K562 (cell line): ENCODE measurements around the gene SCUBE2. TPM values are rescaled to one million over a fixed set of nuclear protein-coding genes. Genes with fewer than 3 reads are reported as not detected.
A peak's percentile ranks its signal among the peaks of the same experiment; 100 is the strongest.

ENCODE experiments used
- ATAC-seq: fragments of 200-7000 bp; cut with Tn5 transposase; 3 replicates; pipeline ENCODE4 v1.9.1; 2020; ENCODE audit warnings: moderate library complexity
- BruUV-seq: library from RNA; stranded (reverse); fragments of 400-500 nt; replicated peaks from 2 replicates; lab custom pipeline; 2021; lab: Mats Ljungman, UMichigan
- CTCF ChIA-PET: fragments of 300-600 bp; formaldehyde crosslinking; extraction: SDS; loops from one replicate; lab custom pipeline; 2021; ENCODE audit warnings: low intra/inter-chr PET ratio; lab: Yijun Ruan, JAX
- POLR2A ChIA-PET: fragments of 300-600, 350-650 bp; sonication (Branson Sonifier 250); formaldehyde crosslinking; extraction: SDS; loops from one replicate; lab custom pipeline; 2021; ENCODE audit warnings: antibody characterized with exemption, inconsistent platforms; lab: Yijun Ruan, JAX
- DNase-seq, 4 experiments: peaks; one replicate each; pipeline versions ENCODE4 v3.0.0 to v3.0.0-alpha.2; 2011 to 2018; ENCODE audit warnings: low spot score in 3 of 4, mixed read lengths in 3 of 4; ENCODE audit errors: extremely low read depth in 1 of 4
- FAIRE-seq: peaks from 2 replicates; lab custom pipeline; 2011; peaks lifted over from hg19 to GRCh38; lab: Jason Lieb, UNC
- H2AFZ ChIP-seq: 2 replicates; pipeline ENCODE4 v1.6.0; 2011; ENCODE audit warnings: low read depth, low read length, control low read depth, inconsistent platforms
- H3K27ac ChIP-seq: fragments of 200-600 bp; 3 replicates; pipeline ENCODE4 v1.8.0; 2011; ENCODE audit warnings: low read depth, mild to moderate bottlenecking, control low read depth, inconsistent platforms, low read length, moderate library complexity, mixed read lengths; ENCODE audit errors: extremely low read depth
- H3K27me3 ChIP-seq, 2 experiments: fragments of 300-600 bp in 1 of 2; 2 replicates in 1 of 2; 3 replicates in 1 of 2; pipeline versions ENCODE4 v1.6.0 to v1.8.0; 2011; ENCODE audit warnings: inconsistent platforms in 2 of 2, low read length in 2 of 2, mild to moderate bottlenecking in 1 of 2, mixed read lengths in 1 of 2, moderate library complexity in 1 of 2; ENCODE audit not compliant: control insufficient read depth in 2 of 2, insufficient read depth in 2 of 2
- H3K36me3 ChIP-seq: fragments of 300-600 bp; 3 replicates; pipeline ENCODE4 v1.8.0; 2011; ENCODE audit warnings: mild to moderate bottlenecking, low read length, inconsistent platforms; ENCODE audit not compliant: control insufficient read depth, insufficient read depth
- H3K4me1 ChIP-seq, 2 experiments: fragments of 200-600 bp in 1 of 2; replicated peaks in 1 of 2; 2 replicates in 1 of 2; 3 replicates in 1 of 2; pipeline versions ENCODE4 v1.5.1 to v1.8.0; 2011; ENCODE audit warnings: inconsistent platforms in 2 of 2, low read length in 2 of 2, mild to moderate bottlenecking in 1 of 2, mixed read lengths in 1 of 2, moderate library complexity in 1 of 2; ENCODE audit not compliant: control insufficient read depth in 2 of 2, insufficient read depth in 2 of 2
- H3K4me2 ChIP-seq: 2 replicates; pipeline ENCODE4 v1.6.1; 2011; ENCODE audit warnings: low read length, control low read depth, inconsistent platforms, mixed read lengths; ENCODE audit not compliant: insufficient read depth
- H3K4me3 ChIP-seq: fragments of 200-600 bp; sonication (generic), shearing (Covaris generic); 2 replicates; pipeline ENCODE4 v1.5.1; 2016; ENCODE audit warnings: control low read depth, inconsistent platforms
- H3K79me2 ChIP-seq: fragments of 200-600 bp; 3 replicates; pipeline ENCODE4 v1.8.0; 2011; ENCODE audit warnings: low read length, inconsistent platforms; ENCODE audit not compliant: control insufficient read depth, insufficient read depth
- H3K9ac ChIP-seq, 2 experiments: 2 replicates each; pipeline versions ENCODE4 v1.6.0 to v1.6.1; 2011; ENCODE audit warnings: low read depth in 2 of 2, low read length in 2 of 2, control low read depth in 1 of 2, inconsistent platforms in 1 of 2, mild to moderate bottlenecking in 1 of 2, mixed read lengths in 1 of 2; ENCODE audit not compliant: insufficient read depth in 1 of 2
- H3K9me1 ChIP-seq: one replicate; pipeline ENCODE4 v1.6.0; 2011; ENCODE audit warnings: inconsistent platforms, mild to moderate bottlenecking, low read length, moderate library complexity; ENCODE audit not compliant: control insufficient read depth, insufficient read depth
- H3K9me3 ChIP-seq: replicated peaks from 2 replicates; pipeline ENCODE4 v1.5.1; 2011; ENCODE audit warnings: low read depth, low read length, inconsistent platforms; ENCODE audit not compliant: control insufficient read depth, insufficient read depth
- H4K20me1 ChIP-seq: replicated peaks from 2 replicates; pipeline ENCODE4 v1.6.1; 2011; ENCODE audit warnings: low read length, inconsistent platforms, mixed read lengths; ENCODE audit not compliant: control insufficient read depth, insufficient read depth
- ATF3 ChIP-seq, 2 experiments: fragments of 450-650 bp in 1 of 2; sonication (generic) in 1 of 2; formaldehyde crosslinking in 1 of 2; IDR thresholded peaks in 1 of 2; conservative IDR thresholded peaks in 1 of 2; 2 replicates each; pipeline versions ENCODE4 v1.6.1 to v1.8.1; 2016 to 2023; ENCODE audit warnings: mild to moderate bottlenecking in 2 of 2, moderate library complexity in 2 of 2, inconsistent platforms in 1 of 2, missing genetic modification reagents in 1 of 2
- BCOR ChIP-seq: fragments of 450-650 bp; IDR thresholded peaks from 2 replicates; pipeline ENCODE4 v1.6.1; 2016
- CBX1 ChIP-seq: sonication (generic); IDR thresholded peaks from 2 replicates; pipeline ENCODE4 v1.6.1; 2016; ENCODE audit warnings: antibody characterized with exemption, low read depth, mild to moderate bottlenecking
- CEBPB ChIP-seq: fragments of 450-650 bp; IDR thresholded peaks from 2 replicates; pipeline ENCODE4 v1.6.1; 2016; ENCODE audit warnings: missing genetic modification characterization, missing compliant biosample characterization
- CEBPG ChIP-seq, 3 experiments: fragments of 200-800 bp in 1 of 3; sonication (Bioruptor generic) in 1 of 3; sonication (generic) in 1 of 3; formaldehyde crosslinking in 1 of 3; IDR thresholded peaks in 2 of 3; conservative IDR thresholded peaks in 1 of 3; 2 replicates each; pipeline versions ENCODE4 v1.6.1 to v1.8.0; 2016 to 2022; ENCODE audit warnings: missing compliant biosample characterization in 2 of 3, missing genetic modification characterization in 2 of 3, mild to moderate bottlenecking in 1 of 3, missing genetic modification reagents in 1 of 3
- CTBP1 ChIP-seq: fragments of 450-650 bp; IDR thresholded peaks from 2 replicates; pipeline ENCODE4 v1.6.1; 2016; ENCODE audit warnings: borderline replicate concordance
- CTCF ChIP-seq, 3 experiments: IDR thresholded peaks in 2 of 3; conservative IDR thresholded peaks in 1 of 3; 2 replicates each; pipeline ENCODE4 v1.5.1; 2011 to 2012; ENCODE audit warnings: low read length in 3 of 3, mild to moderate bottlenecking in 3 of 3, control low read depth in 2 of 3, improper control_type of control experiment in 1 of 3, inconsistent platforms in 1 of 3, low read depth in 1 of 3, mixed read lengths in 1 of 3, moderate library complexity in 1 of 3; ENCODE audit not compliant: insufficient read depth in 2 of 3
- FOXK2 ChIP-seq, 2 experiments: fragments of 450-650 bp; IDR thresholded peaks in 1 of 2; conservative IDR thresholded peaks in 1 of 2; 2 replicates each; pipeline ENCODE4 v1.6.1; 2016; ENCODE audit warnings: low read depth in 2 of 2, mild to moderate bottlenecking in 1 of 2
- KDM1A ChIP-seq, 2 experiments: fragments of 450-650 bp; IDR thresholded peaks; 2 replicates each; pipeline ENCODE4 v1.6.1; 2016; ENCODE audit warnings: mild to moderate bottlenecking in 2 of 2
- KDM4B ChIP-seq, 2 experiments: fragments of 450-650 bp in 1 of 2; sonication (generic) in 1 of 2; IDR thresholded peaks; 2 replicates each; pipeline ENCODE4 v1.6.1; 2016 to 2017; ENCODE audit warnings: borderline replicate concordance in 2 of 2, antibody characterized with exemption in 1 of 2, low read depth in 1 of 2, mild to moderate bottlenecking in 1 of 2
- MCM5 ChIP-seq: fragments of 450-650 bp; IDR thresholded peaks from 2 replicates; pipeline ENCODE4 v1.6.1; 2016; ENCODE audit warnings: low read depth
- NFRKB ChIP-seq: fragments of 450-650 bp; IDR thresholded peaks from 2 replicates; pipeline ENCODE4 v1.6.1; 2016; ENCODE audit warnings: low read depth
- TAF7 ChIP-seq: fragments of 450-650 bp; IDR thresholded peaks from 2 replicates; pipeline ENCODE4 v1.6.1; 2016; ENCODE audit warnings: missing genetic modification characterization, missing compliant biosample characterization
- ZSCAN32 ChIP-seq: fragments of 450-650 bp; formaldehyde crosslinking; IDR thresholded peaks from 2 replicates; pipeline ENCODE4 v1.4.0; 2020; ENCODE audit warnings: mild to moderate bottlenecking, moderate library complexity
- WGBS: fragments of 100-300 bp; shearing (Covaris generic); methylation state at CpG from one replicate; pipeline ENCODE4 v1.1.6; 2016; ENCODE audit warnings: low coverage, mixed read lengths; ENCODE audit not compliant: insufficient coverage; ENCODE audit errors: missing lambda C conversion rate; 5-methylcytosine and 5-hydroxymethylcytosine counted together
- in situ Hi-C: fragments of 300-500 bp; cut with MboI; formaldehyde crosslinking; loops from 4 replicates; pipeline ENCODE4 v1.15.0; 2018; ENCODE audit warnings: inconsistent platforms, mixed read lengths
- intact Hi-C: fragments of 100-400 bp; cut with micrococcal nuclease; formaldehyde crosslinking; loops from 2 replicates; pipeline ENCODE4 v1.14.2; 2022
- polyA plus RNA-seq, 8 experiments: library from polyadenylated mRNA; depleted of rRNA in 4 of 8; stranded (reverse) in 5 of 8; unstranded in 3 of 8; fragments of >200 nt; fragmentation: Nextera tagmentation in 2 of 8; fragmentation: Illumina TruSeq in 1 of 8; extraction: Ambion mirVana in 2 of 8; extraction: Trizol in 1 of 8; gene quantifications; 2 replicates each; pipeline versions ENCODE4 v1.2.1 to v1.2.3, GENCODE V29; 2011 to 2014; ENCODE audit warnings: inconsistent platforms in 1 of 8, missing spikeins in 1 of 8
- total RNA-seq, 7 experiments: library from RNA; depleted of rRNA in 6 of 7; stranded (reverse); fragments of >200 nt in 6 of 7; fragmentation: Illumina TruSeq in 2 of 7; extraction: Trizol in 2 of 7; gene quantifications; 2 replicates each; pipeline versions ENCODE4 v1.2.1 to v1.2.3, GENCODE V29; 2011 to 2021; ENCODE audit warnings: low replicate concordance in 1 of 7

Gene SCUBE2
- total and polyA plus RNA-seq, 9 of the 15 experiments (the other 6 are each of a cell fraction or from before 2014, with no cell fraction given), result 0.06 to 0.40 (median 0.07) TPM; not detected in 6

GRCh38 chr11:8989453-8989852 is 101.9 kb downstream of the SCUBE2 start:
- BruUV-seq, result no TSS peak
- Histone ChIP-seq H3K9me3 (no peaks in the 10 kb centered on the region), H3K27me3 (no peaks in the 10 kb centered on the region), H3K79me2 (no peaks in the 10 kb centered on the region), H3K9ac (peak overlapping the region in 1 of 2 experiments; percentile 6; a peak in 1 of 4 replicates), H4K20me1 (no peaks in the 10 kb centered on the region), H2AFZ (peak overlapping the region; percentile 36), H3K9me1 (no peaks in the 10 kb centered on the region), H3K4me1 (peaks cover 6 to 37% of the 10 kb centered on the region in 2 experiments), H3K27ac (peak overlapping the region; percentile 55; the same call in 2 of the 3 replicates), H3K4me3 (no peak overlapping the region), H3K36me3 (no peaks in the 10 kb centered on the region), H3K4me2 (peak overlapping the region; percentile 74; the same call in 1 of the 2 replicates)
- intact Hi-C loops (no loop called here), in situ Hi-C loops (no loop called here)
- ChIA-PET CTCF (no interaction called here), POLR2A (interaction anchor here (0.5 to 3.4 kb wide), 6 partner anchors 8 to 58 kb away, joined by 3 to 12 read pairs (median 3); partner anchors contain the start of genes NRIP3 and TMEM9B)
- no peak for FAIRE-seq
- TF ChIP-seq NFRKB (0 out of 2 replicates have a peak, but pooled peaks have one; percentile 33), BCOR (no peak), FOXK2 (conservative IDR thresholded peaks at IDR 0.05 in 1 of 2, IDR thresholded peaks at IDR 0.05 in 1 of 2; ENCODE audit: low read depth in 2 of 2) (0 out of 4 replicates have a peak, but pooled peaks of 1 of the 2 experiments have one; percentile 24), KDM4B (IDR thresholded peaks at IDR 0.05; ENCODE audit: borderline replicate concordance in 2 of 2, low read depth in 1 of 2) (no peak), ZSCAN32 (CRISPR knock-in tag) (0 out of 2 replicates have a peak, but pooled peaks have one; percentile 50), ATF3 (IDR thresholded peaks at IDR 0.05) (peak; percentile 72), ATF3 (CRISPR knock-in tag; conservative IDR thresholded peaks at IDR 0.05) (no peak), TAF7 (tag) (no peak), CBX1 (no peak), CTBP1 (peak; percentile 22; the same call in 1 of the 2 replicates), CEBPG (CRISPR knock-in tag; IDR thresholded peaks at IDR 0.05) (peak; percentile 62; the same call in 1 of the 2 replicates), CEBPG (tag; conservative IDR thresholded peaks at IDR 0.05 in 1 of 2, IDR thresholded peaks at IDR 0.05 in 1 of 2) (peak; percentile 64 to 77; a peak in 3 of 4 replicates), CEBPB (tag) (peak; percentile 63), KDM1A (IDR thresholded peaks at IDR 0.05) (peak in 1 of 2 experiments; percentile 13; a peak in 1 of 4 replicates), CTCF (IDR thresholded peaks at IDR 0.05 in 2 of 3, conservative IDR thresholded peaks at IDR 0.05 in 1 of 3; ENCODE audit: insufficient read depth in 2 of 3, low read depth in 1 of 3, low read length in 3 of 3) (no peak), MCM5 (no peak)
- WGBS, result 36% methylated on average over 1 of the region's 1 CpG
- peak in 3 of 4 experiments; percentile 20 to 37 (median 30) for DNase-seq
- peak; percentile 30; the same call in 1 of the 3 replicates for ATAC-seq
